Adipose tissue (tissue), 3 donors: ENCODE data around the gene MYRF. TPM values are rescaled to one million over a fixed set of nuclear protein-coding genes. Genes with fewer than 3 reads are reported as not detected.

Experiments
- polyA plus RNA-seq, 3 donors: library from polyadenylated mRNA; stranded (reverse); fragments of 200-250 nt; gene quantifications; one replicate each; pipeline ENCODE4 v1.2.3, GENCODE V29; 2013
- donor health status: healthy with polysubstance abuse.
- donor health status: Bipolar disorder and iron deficiency.
- donor health status: healthy.

The MYRF gene
- polyA plus RNA-seq, 3 donors = 4.0 to 13.4 (median 7.5) TPM

Other genes with a start within 250 kb of the MYRF start
- gene LRRC10B, start 243.9 kb upstream of the MYRF start, polyA plus RNA-seq = 1 to 10 TPM; 1.3 to 3.0 (median 2.2) TPM
- gene SYT7, start 171.6 kb upstream of the MYRF start, polyA plus RNA-seq = 10 to 100 TPM in 1 of 3 donors, 1 to 10 TPM in 2; 2.4 to 11.1 (median 6.9) TPM
- 1 to 10 TPM; 1.1 to 2.6 (median 2.1) TPM for gene DAGLA, start 72.2 kb upstream of the MYRF start, polyA plus RNA-seq
- gene TMEM258, start 40.0 kb downstream of the MYRF start, polyA plus RNA-seq = 100 to 1,000 TPM; 163 to 234 (median 214) TPM
- 1 to 10 TPM; 4.8 to 6.5 (median 6.3) TPM for gene FEN1, start 40.3 kb downstream of the MYRF start, polyA plus RNA-seq
- 10 to 100 TPM in 2 of 3 donors, 1 to 10 TPM in 1; 5.9 to 33.6 (median 29.6) TPM for gene FADS1, start 64.4 kb downstream of the MYRF start, polyA plus RNA-seq
- gene FADS2, start 75.7 kb downstream of the MYRF start, polyA plus RNA-seq = 10 to 100 TPM; 10.2 to 42.1 (median 27.9) TPM
- gene FADS3, start 138.9 kb downstream of the MYRF start, polyA plus RNA-seq = 100 to 1,000 TPM in 1 of 3 donors, 10 to 100 TPM in 2; 32.5 to 267 (median 64.1) TPM
- gene RAB3IL1, start 164.9 kb downstream of the MYRF start, polyA plus RNA-seq = 10 to 100 TPM in 2 of 3 donors, 1 to 10 TPM in 1; 4.0 to 44.5 (median 16.4) TPM
- gene BEST1, start 197.7 kb downstream of the MYRF start, polyA plus RNA-seq = 10 to 100 TPM in 1 of 3 donors, 1 to 10 TPM in 2; 3.0 to 14.8 (median 5.2) TPM
- over 10,000 TPM in 1 of 3 donors, 1,000 to 10,000 TPM in 2; 2,935 to 16,025 (median 7,473) TPM for gene FTH1, start 215.0 kb downstream of the MYRF start, polyA plus RNA-seq